ENCODE results near the gene TNFRSF17.

TNFRSF17 gene

GRCh38 chr16:12009462-12009861 lies 44.5 kb downstream of the TNFRSF17 start:
- no peak for DNase-seq

- no peak for DNase-seq
These were observed 44.9 kb downstream of the TNFRSF17 start for GRCh38 chr16:12009922-12010321.

GRCh38 chr16:12010388-12011251 lies 45.6 kb downstream of the TNFRSF17 start:
- no peak for DNase-seq

- no peak for DNase-seq
These were observed 46.6 kb downstream of the TNFRSF17 start for GRCh38 chr16:12011565-12011964.

GRCh38 chr16:12016291-12016947 lies 51.4 kb downstream of the TNFRSF17 start:
- DNase-seq = no peak

- DNase-seq = no peak
These were observed 52.5 kb downstream of the TNFRSF17 start for GRCh38 chr16:12017558-12017957.

All from activated gamma-delta T cell treated with Interleukin-2 at 50 U/mL for 16 hours (primary cell).